ENCODE results near the gene SYT1. TPM values are rescaled to one million over a fixed set of nuclear protein-coding genes. Genes with fewer than 3 reads are reported as not detected.

The SYT1 gene
- total and polyA plus RNA-seq, 2 donors (not counting 1 experiment from before 2014, with no cell fraction given): 0.60 to 1.3 TPM

- intact Hi-C loops (cut with micrococcal nuclease): no loop called here
- Histone ChIP-seq H3K9ac (ENCODE audit: low read length) (no peak overlapping the region), H4K20me1 (ENCODE audit: control insufficient read depth, insufficient read depth, low read length, poor library complexity, severe bottlenecking) (no peaks in the 10 kb centered on the region), H3K4me1 (ENCODE audit: control insufficient read depth in 2 of 2, insufficient read depth in 2 of 2, low read length in 2 of 2) (no peaks in the 10 kb centered on the region), H2AFZ (ENCODE audit: insufficient read depth, low read depth, low read length, poor library complexity, severe bottlenecking) (no peak overlapping the region), H3K27ac (ENCODE audit: low read length in 2 of 2) (no peak overlapping the region), H3K27me3 (replicated peaks in 1 of 4; ENCODE audit: control extremely low read depth in 1 of 4, control insufficient read depth in 3 of 4, insufficient read depth in 4 of 4, low read length in 3 of 4) (no peaks in the 10 kb centered on the region), H3K36me3 (replicated peaks in 1 of 2; ENCODE audit: control extremely low read depth in 1 of 2, control insufficient read depth in 1 of 2, extremely low read depth in 1 of 2, insufficient read depth in 2 of 2, low read length in 1 of 2) (no peaks in the 10 kb centered on the region), H3K4me2 (replicated peaks; ENCODE audit: low read depth, low read length, poor library complexity, severe bottlenecking) (no peak overlapping the region), H3K9me3 (ENCODE audit: control extremely low read depth in 1 of 3, control insufficient read depth in 2 of 3, insufficient read depth in 1 of 3, low read length in 2 of 3) (no peaks in the 10 kb centered on the region), H3K4me3 (ENCODE audit: control extremely low read depth in 1 of 5, extremely low read depth in 1 of 5, insufficient read depth in 1 of 5, low read depth in 2 of 5, low read length in 4 of 5) (no peak overlapping the region), H3K79me2 (ENCODE audit: control insufficient read depth, insufficient read depth, low read length) (no peaks in the 10 kb centered on the region)
- Mint-ChIP-seq H3K27ac (no peak overlapping the region), H3K4me1 (no peaks in the 10 kb centered on the region), H3K27me3 (no peaks in the 10 kb centered on the region), H3K4me3 (no peak overlapping the region), H3K9me3 (ENCODE audit: insufficient read depth) (no peaks in the 10 kb centered on the region)
- ATAC-seq (ENCODE audit: low read depth) (no peak), DNase-seq (no peak)
- ChIA-PET POLR2A (no interaction called here), CTCF (no interaction called here)
- TF ChIP-seq CTCF (IDR thresholded peaks at IDR 0.05) (no peak), EZH2 (IDR thresholded peaks at IDR 0.05; ENCODE audit: borderline replicate concordance, insufficient read depth, low read depth, low read length, poor library complexity, severe bottlenecking) (no peak)
- WGBS (ENCODE audit: insufficient coverage): no CpG with 5 or more reads among the region's 2 CpGs
Observed at GRCh38 chr12:79397609-79398008, 533.0 kb downstream of the SYT1 start.

GRCh38 chr12:79400481-79400880 lies 535.9 kb downstream of the SYT1 start:
- H3K27ac Mint-ChIP-seq: no peak overlapping the region
- POLR2A ChIA-PET: no interaction called here
- Histone ChIP-seq H3K9me3 (ENCODE audit: control extremely low read depth in 1 of 3, control insufficient read depth in 2 of 3, insufficient read depth in 1 of 3, low read length in 2 of 3) (no peaks in the 10 kb centered on the region), H3K27me3 (replicated peaks in 1 of 4; ENCODE audit: control extremely low read depth in 1 of 4, control insufficient read depth in 3 of 4, insufficient read depth in 4 of 4, low read length in 3 of 4) (no peaks in the 10 kb centered on the region), H3K79me2 (ENCODE audit: control insufficient read depth, insufficient read depth, low read length) (no peaks in the 10 kb centered on the region), H4K20me1 (ENCODE audit: control insufficient read depth, insufficient read depth, low read length, poor library complexity, severe bottlenecking) (no peaks in the 10 kb centered on the region), H3K4me2 (replicated peaks; ENCODE audit: low read depth, low read length, poor library complexity, severe bottlenecking) (no peak overlapping the region), H3K4me3 (ENCODE audit: control extremely low read depth in 1 of 5, extremely low read depth in 1 of 5, insufficient read depth in 1 of 5, low read depth in 2 of 5, low read length in 4 of 5) (no peak overlapping the region), H3K27ac (ENCODE audit: low read length in 2 of 2) (no peak overlapping the region), H3K9ac (ENCODE audit: low read length) (no peak overlapping the region), H2AFZ (ENCODE audit: insufficient read depth, low read depth, low read length, poor library complexity, severe bottlenecking) (no peak overlapping the region), H3K36me3 (replicated peaks in 1 of 2; ENCODE audit: control extremely low read depth in 1 of 2, control insufficient read depth in 1 of 2, extremely low read depth in 1 of 2, insufficient read depth in 2 of 2, low read length in 1 of 2) (no peaks in the 10 kb centered on the region), H3K4me1 (ENCODE audit: control insufficient read depth in 2 of 2, insufficient read depth in 2 of 2, low read length in 2 of 2) (no peaks in the 10 kb centered on the region)
- no peaks in the 10 kb centered on the region for H3K27me3 Mint-ChIP-seq
- no peak for ATAC-seq (ENCODE audit: low read depth)
- H3K9me3 Mint-ChIP-seq (ENCODE audit: insufficient read depth): no peaks in the 10 kb centered on the region
- TF ChIP-seq EZH2 (IDR thresholded peaks at IDR 0.05; ENCODE audit: borderline replicate concordance, insufficient read depth, low read depth, low read length, poor library complexity, severe bottlenecking) (no peak), CTCF (IDR thresholded peaks at IDR 0.05) (no peak)
- DNase-seq: no peak
- no peak overlapping the region for H3K4me3 Mint-ChIP-seq
- WGBS (ENCODE audit: insufficient coverage): 100% methylated on average over 2 of the region's 3 CpGs
- intact Hi-C loops (cut with micrococcal nuclease): no loop called here
- no peaks in the 10 kb centered on the region for H3K4me1 Mint-ChIP-seq
- CTCF ChIA-PET: no interaction called here

Measured in B cell (primary cell).